ENCODE data around the gene CIAPIN1.

DNA sequence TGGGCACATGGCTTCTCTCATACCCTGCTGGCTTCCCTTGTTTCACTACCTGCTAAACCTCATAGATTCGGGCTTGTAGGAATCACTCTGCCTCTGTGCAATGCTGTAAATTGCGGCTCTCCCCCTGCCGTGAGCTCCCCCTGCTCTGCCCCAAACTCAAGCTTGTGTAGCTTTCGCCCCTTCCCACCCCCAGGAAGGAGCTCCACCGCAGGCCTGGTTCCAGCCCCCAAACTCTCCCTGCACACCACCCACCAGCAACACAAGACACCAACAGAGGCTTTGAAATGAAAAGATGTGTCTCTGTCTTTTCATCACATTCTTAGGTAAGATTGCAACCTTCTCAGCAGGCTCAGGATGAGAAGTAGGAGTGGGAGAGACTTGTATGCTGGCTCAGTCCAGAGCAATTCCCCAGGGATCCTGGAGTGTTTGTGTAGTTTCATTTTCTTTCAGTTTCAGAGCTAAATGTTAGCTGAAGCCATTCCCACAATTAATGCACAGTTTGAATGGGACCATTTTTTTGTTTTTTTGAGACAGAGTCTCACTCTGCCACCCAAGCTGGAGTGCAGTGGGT is 60.7 kb downstream of the CIAPIN1 start:
- TF ChIP-seq SUZ12 (IDR thresholded peaks at IDR 0.05; ENCODE audit: extremely low read depth, insufficient read depth, insufficient read length), result no peak
- no peak for TF ChIP-seq YY1 (IDR thresholded peaks at IDR 0.05; ENCODE audit: insufficient read depth, insufficient read length)
